ENCODE results near the gene NR1D2.

GRCh38 chr3:23996095-23996524 lies 51.0 kb downstream of the NR1D2 start:
- TF ChIP-seq CTCF (IDR thresholded peaks at IDR 0.05), result no peak
- no peak for TF ChIP-seq POLR2A (IDR thresholded peaks at IDR 0.05)
